ENCODE measurements around the gene NAV2. TPM values are rescaled to one million over a fixed set of nuclear protein-coding genes. Genes with fewer than 3 reads are reported as not detected.

NAV2 gene
- total RNA-seq, 1 experiment from 2014 or later, result 63.5 TPM

GRCh38 chr11:19753451-19754106 lies 40.9 kb downstream of the NAV2 start:
- H3K27ac Mint-ChIP-seq (ENCODE audit: unreplicated experiment), result no peak overlapping the region
- Histone ChIP-seq H3K36me3 (ENCODE audit: control insufficient read depth, insufficient read depth, low read length) (no peaks in the 10 kb centered on the region), H3K9me3 (no peaks in the 10 kb centered on the region), H3K27me3 (replicated peaks; ENCODE audit: control insufficient read depth, insufficient read depth, low read length) (no peaks in the 10 kb centered on the region), H3K4me3 (ENCODE audit: low read depth, low read length) (no peak overlapping the region), H3K4me1 (peaks cover 30% of the 10 kb centered on the region)
- no TSS peak for BruUV-seq (replicated peaks)
- ChIA-PET POLR2A (no interaction called here), CTCF (interaction anchor here (0.5 kb wide), 1 partner anchor 988 kb away, joined by 3 read pairs; no protein-coding TSS in a partner anchor)
- intact Hi-C loops (cut with micrococcal nuclease; ENCODE audit: unreplicated experiment), result no loop called here
- H3K9me3 Mint-ChIP-seq (ENCODE audit: unreplicated experiment), result peaks cover 9% of the 10 kb centered on the region
- no peak for TF ChIP-seq CTCF (IDR thresholded peaks at IDR 0.05; ENCODE audit: insufficient read depth in 1 of 2, low read depth in 1 of 2, low read length in 1 of 2, severe bottlenecking in 1 of 2, unreplicated experiment in 1 of 2)
- H3K4me3 Mint-ChIP-seq (ENCODE audit: unreplicated experiment), result no peak overlapping the region
- no peaks in the 10 kb centered on the region for H3K36me3 Mint-ChIP-seq (ENCODE audit: insufficient read depth, unreplicated experiment)
- peaks cover 17% of the 10 kb centered on the region for H3K4me1 Mint-ChIP-seq (ENCODE audit: low read depth, unreplicated experiment)
- H3K27me3 Mint-ChIP-seq (ENCODE audit: insufficient read depth, unreplicated experiment), result no peaks in the 10 kb centered on the region
- no peak for DNase-seq

GRCh38 chr11:19756675-19757475 lies 44.2 kb downstream of the NAV2 start:
- no peak overlapping the region for H3K4me3 Mint-ChIP-seq (ENCODE audit: unreplicated experiment)
- peaks cover 9% of the 10 kb centered on the region for H3K9me3 Mint-ChIP-seq (ENCODE audit: unreplicated experiment)
- H3K9me3 ChIP-seq, result no peaks in the 10 kb centered on the region
- intact Hi-C loops (cut with micrococcal nuclease; ENCODE audit: unreplicated experiment), result no loop called here
- no peaks in the 10 kb centered on the region for H3K36me3 ChIP-seq (ENCODE audit: control insufficient read depth, insufficient read depth, low read length)
- no peak overlapping the region for H3K4me3 ChIP-seq (ENCODE audit: low read depth, low read length)
- CTCF ChIA-PET, result no interaction called here
- no peak overlapping the region for H3K27ac Mint-ChIP-seq (ENCODE audit: unreplicated experiment)
- TF ChIP-seq CTCF (IDR thresholded peaks at IDR 0.05; ENCODE audit: insufficient read depth in 1 of 2, low read depth in 1 of 2, low read length in 1 of 2, severe bottlenecking in 1 of 2, unreplicated experiment in 1 of 2), result no peak
- H3K36me3 Mint-ChIP-seq (ENCODE audit: insufficient read depth, unreplicated experiment), result no peaks in the 10 kb centered on the region
- no peak for DNase-seq
- no peaks in the 10 kb centered on the region for H3K27me3 Mint-ChIP-seq (ENCODE audit: insufficient read depth, unreplicated experiment)
- peaks cover 3% of the 10 kb centered on the region for H3K4me1 Mint-ChIP-seq (ENCODE audit: low read depth, unreplicated experiment)
- BruUV-seq (replicated peaks), result no TSS peak
- peaks cover 10% of the 10 kb centered on the region for H3K4me1 ChIP-seq
- POLR2A ChIA-PET, result no interaction called here
- H3K27me3 ChIP-seq (replicated peaks; ENCODE audit: control insufficient read depth, insufficient read depth, low read length), result no peaks in the 10 kb centered on the region

GRCh38 chr11:19759389-19759788 lies 46.8 kb downstream of the NAV2 start:
- Mint-ChIP-seq H3K36me3 (ENCODE audit: insufficient read depth, unreplicated experiment) (no peaks in the 10 kb centered on the region), H3K4me1 (ENCODE audit: low read depth, unreplicated experiment) (no peaks in the 10 kb centered on the region), H3K27me3 (ENCODE audit: insufficient read depth, unreplicated experiment) (peaks cover 2% of the 10 kb centered on the region), H3K27ac (ENCODE audit: unreplicated experiment) (no peak overlapping the region), H3K4me3 (ENCODE audit: unreplicated experiment) (no peak overlapping the region), H3K9me3 (ENCODE audit: unreplicated experiment) (peaks cover 9% of the 10 kb centered on the region)
- no peaks in the 10 kb centered on the region for H3K27me3 ChIP-seq (replicated peaks; ENCODE audit: control insufficient read depth, insufficient read depth, low read length)
- no peak for DNase-seq
- intact Hi-C loops (cut with micrococcal nuclease; ENCODE audit: unreplicated experiment), result no loop called here
- H3K4me3 ChIP-seq (ENCODE audit: low read depth, low read length), result no peak overlapping the region
- CTCF ChIA-PET, result no interaction called here
- no peaks in the 10 kb centered on the region for H3K4me1 ChIP-seq
- H3K9me3 ChIP-seq, result no peaks in the 10 kb centered on the region
- TF ChIP-seq CTCF (IDR thresholded peaks at IDR 0.05; ENCODE audit: insufficient read depth in 1 of 2, low read depth in 1 of 2, low read length in 1 of 2, severe bottlenecking in 1 of 2, unreplicated experiment in 1 of 2), result no peak
- no peaks in the 10 kb centered on the region for H3K36me3 ChIP-seq (ENCODE audit: control insufficient read depth, insufficient read depth, low read length)
- POLR2A ChIA-PET, result no interaction called here
- no TSS peak for BruUV-seq (replicated peaks)
